Vagina (tissue), 2 donors: ENCODE results near the gene SPAG16.

Experiments
- CTCF ChIP-seq, 3 experiments: fragments of 450-650 bp in 2 of 3; fragments of 200-600 bp in 1 of 3; sonication (generic) in 1 of 3; IDR thresholded peaks; one replicate each; pipeline ENCODE4 v1.5.1; 2017 to 2019; ENCODE audit warnings: antibody characterized with exemption in 3 of 3, mild to moderate bottlenecking in 2 of 3, moderate library complexity in 2 of 3
- POLR2A ChIP-seq, 2 donors: fragments of 450-650 bp; IDR thresholded peaks; one replicate each; pipeline ENCODE4 v1.6.1; 2017; ENCODE audit warnings: antibody characterized with exemption in 2 of 2, mild to moderate bottlenecking in 2 of 2, moderate library complexity in 2 of 2
- POLR2AphosphoS5 ChIP-seq, 2 donors: sonication (generic); formaldehyde crosslinking; IDR thresholded peaks; one replicate each; pipeline ENCODE4 v1.9.0; 2017; ENCODE audit warnings: antibody characterized with exemption in 2 of 2, mild to moderate bottlenecking in 2 of 2, low read depth in 1 of 2; ENCODE audit not compliant: insufficient read depth in 1 of 2

DNA sequence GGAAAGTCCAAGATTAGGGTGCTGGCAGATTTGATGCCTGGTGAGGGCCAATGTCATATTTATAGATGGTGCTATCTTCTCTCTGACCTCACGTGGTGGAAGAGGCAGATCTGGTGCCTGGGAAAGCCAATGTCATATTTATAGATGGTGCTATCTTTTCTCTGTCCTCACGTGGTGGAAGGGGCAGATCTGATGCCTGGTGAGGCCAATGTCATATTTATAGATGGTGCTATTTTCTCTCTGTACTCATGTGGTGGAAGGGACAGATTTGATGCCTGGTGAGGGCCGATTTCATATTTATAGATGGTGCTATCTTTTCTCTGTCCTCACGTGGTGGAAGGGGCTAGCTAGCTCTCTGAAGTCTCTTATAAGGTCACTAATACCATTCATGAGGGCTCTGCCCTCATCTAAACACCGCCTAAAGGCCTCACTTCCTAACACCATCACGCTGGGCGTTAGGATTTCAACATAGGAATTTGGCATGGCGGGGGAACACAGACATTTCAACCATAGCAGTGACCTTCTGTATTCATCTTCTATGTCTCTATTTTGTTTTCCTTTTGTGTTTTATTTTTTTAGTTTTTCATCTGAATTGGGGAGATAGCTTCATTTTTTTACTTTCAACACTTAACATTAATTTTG lies 278.4 kb downstream of the SPAG16 start:
- no peak for TF ChIP-seq CTCF (IDR thresholded peaks at IDR 0.05)
- TF ChIP-seq POLR2A (IDR thresholded peaks at IDR 0.05) = no peak
- no peak for TF ChIP-seq POLR2AphosphoS5 (IDR thresholded peaks at IDR 0.05; ENCODE audit: insufficient read depth in 1 of 2, low read depth in 1 of 2)
